ENCODE data around the gene ADAM15.
A peak's percentile ranks its signal among the peaks of the same experiment; 100 is the strongest.

Gene ADAM15

DNA sequence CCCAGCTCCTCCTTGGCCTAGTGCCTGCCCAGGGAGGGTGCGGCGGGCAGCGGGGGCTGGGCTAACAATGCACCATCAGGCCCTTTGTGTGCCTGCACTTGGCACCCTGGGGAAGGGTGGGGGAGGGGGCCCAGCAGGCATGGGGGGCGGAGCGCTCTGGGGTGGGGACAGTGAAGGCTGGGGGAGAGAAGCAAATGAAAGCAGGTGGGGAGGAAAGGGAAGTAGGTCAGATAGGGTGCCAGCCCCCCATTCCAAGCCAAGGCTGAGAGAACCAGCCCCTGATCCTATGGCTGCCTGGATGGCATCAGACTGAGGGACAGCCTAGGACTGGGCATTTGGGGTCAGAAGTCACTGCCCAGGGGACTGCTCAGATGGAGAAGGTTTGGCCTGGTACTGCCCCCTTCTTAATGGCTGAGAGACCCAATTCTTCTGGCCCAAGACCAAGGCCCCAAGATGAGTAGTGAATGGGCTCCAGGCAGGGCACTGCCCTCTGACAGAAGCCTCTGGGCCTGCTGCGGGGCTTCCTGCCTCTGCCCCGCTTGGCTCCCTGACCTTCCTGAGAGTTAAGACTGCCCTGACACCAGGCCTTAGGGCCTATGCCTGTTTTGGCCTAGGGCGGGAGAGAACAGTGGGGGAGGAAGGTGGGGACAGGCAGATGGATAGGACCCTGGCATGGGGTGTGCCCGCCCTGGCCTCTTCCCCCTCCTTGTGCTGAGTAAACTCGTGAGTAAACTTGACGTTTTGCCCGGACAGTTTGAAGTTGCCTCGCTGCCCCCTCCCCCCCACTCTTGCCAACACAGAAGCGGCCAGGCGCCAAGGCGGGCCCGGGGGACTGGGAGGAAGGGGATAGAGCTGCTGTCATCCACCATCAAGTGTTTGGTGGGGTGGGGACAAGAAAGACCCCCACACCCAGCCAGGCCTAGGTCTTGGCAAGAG lies 45.8 kb upstream of the ADAM15 start:
- Histone ChIP-seq H3K36me3 (ENCODE audit: control insufficient read depth in 2 of 2, insufficient read depth in 1 of 2, low read length in 2 of 2) (no peaks in the 10 kb centered on the region), H3K9me3 (ENCODE audit: control insufficient read depth, insufficient read depth, low read depth, low read length) (no peaks in the 10 kb centered on the region), H3K27ac (ENCODE audit: extremely low read depth, low read depth, low read length) (peak overlapping the region; percentile 87; the same call in 1 of the 2 replicates), H3K4me3 (ENCODE audit: low read depth, low read length) (no peak overlapping the region), H3K4me1 (ENCODE audit: control insufficient read depth, insufficient read depth, low read length) (peaks cover 6% of the 10 kb centered on the region)
- TF ChIP-seq KLF1 (tag by site-specific recombination; IDR thresholded peaks at IDR 0.05) (0 out of 2 replicates have a peak, but pooled peaks have one; percentile 10), SP7 (tag by site-specific recombination; IDR thresholded peaks at IDR 0.05) (no peak), ZNF24 (tag by site-specific recombination; IDR thresholded peaks at IDR 0.05) (no peak), BCL11A (tag by site-specific recombination; IDR thresholded peaks at IDR 0.05; ENCODE audit: low read depth) (no peak), MZF1 (tag by site-specific recombination; IDR thresholded peaks at IDR 0.05; ENCODE audit: borderline replicate concordance) (no peak), BCL11B (tag by site-specific recombination; IDR thresholded peaks at IDR 0.05; ENCODE audit: low read depth) (0 out of 2 replicates have a peak, but pooled peaks have one; percentile 60), ZNF426 (tag by site-specific recombination; IDR thresholded peaks at IDR 0.05) (no peak), SP3 (tag by site-specific recombination; IDR thresholded peaks at IDR 0.05) (no peak), ZNF37A (tag by site-specific recombination; IDR thresholded peaks at IDR 0.05) (no peak), RBAK (tag by site-specific recombination; IDR thresholded peaks at IDR 0.05) (no peak), FEZF1 (tag by site-specific recombination; IDR thresholded peaks at IDR 0.05) (no peak), TCF7L2 (IDR thresholded peaks at IDR 0.05; ENCODE audit: borderline replicate concordance, low read depth, low read length) (no peak), ZNF184 (tag by site-specific recombination; IDR thresholded peaks at IDR 0.05) (no peak), ZNF596 (tag by site-specific recombination; IDR thresholded peaks at IDR 0.05) (no peak), ZNF121 (tag by site-specific recombination; IDR thresholded peaks at IDR 0.05) (no peak), HOXC10 (CRISPR knock-in tag; IDR thresholded peaks at IDR 0.05) (no peak), ZNF530 (tag by site-specific recombination; IDR thresholded peaks at IDR 0.05; ENCODE audit: low read depth) (no peak), ZNF571 (tag by site-specific recombination; IDR thresholded peaks at IDR 0.05) (no peak)
- TF ChIP-seq, protein P1, sequence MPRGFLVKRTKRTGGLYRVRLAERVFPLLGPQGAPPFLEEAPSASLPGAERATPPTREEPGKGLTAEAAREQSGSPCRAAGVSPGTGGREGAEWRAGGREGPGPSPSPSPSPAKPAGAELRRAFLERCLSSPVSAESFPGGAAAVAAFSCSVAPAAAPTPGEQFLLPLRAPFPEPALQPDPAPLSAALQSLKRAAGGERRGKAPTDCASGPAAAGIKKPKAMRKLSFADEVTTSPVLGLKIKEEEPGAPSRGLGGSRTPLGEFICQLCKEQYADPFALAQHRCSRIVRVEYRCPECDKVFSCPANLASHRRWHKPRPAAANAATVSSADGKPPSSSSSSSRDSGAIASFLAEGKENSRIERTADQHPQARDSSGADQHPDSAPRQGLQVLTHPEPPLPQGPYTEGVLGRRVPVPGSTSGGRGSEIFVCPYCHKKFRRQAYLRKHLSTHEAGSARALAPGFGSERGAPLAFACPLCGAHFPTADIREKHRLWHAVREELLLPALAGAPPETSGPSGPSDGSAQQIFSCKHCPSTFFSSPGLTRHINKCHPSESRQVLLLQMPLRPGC (tag by site-specific recombination; IDR thresholded peaks at IDR 0.05): no peak
- TF ChIP-seq, protein P2, sequence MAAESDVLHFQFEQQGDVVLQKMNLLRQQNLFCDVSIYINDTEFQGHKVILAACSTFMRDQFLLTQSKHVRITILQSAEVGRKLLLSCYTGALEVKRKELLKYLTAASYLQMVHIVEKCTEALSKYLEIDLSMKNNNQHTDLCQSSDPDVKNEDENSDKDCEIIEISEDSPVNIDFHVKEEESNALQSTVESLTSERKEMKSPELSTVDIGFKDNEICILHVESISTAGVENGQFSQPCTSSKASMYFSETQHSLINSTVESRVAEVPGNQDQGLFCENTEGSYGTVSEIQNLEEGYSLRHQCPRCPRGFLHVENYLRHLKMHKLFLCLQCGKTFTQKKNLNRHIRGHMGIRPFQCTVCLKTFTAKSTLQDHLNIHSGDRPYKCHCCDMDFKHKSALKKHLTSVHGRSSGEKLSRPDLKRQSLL (tag by site-specific recombination; IDR thresholded peaks at IDR 0.05): no peak
- TF ChIP-seq, protein P3, sequence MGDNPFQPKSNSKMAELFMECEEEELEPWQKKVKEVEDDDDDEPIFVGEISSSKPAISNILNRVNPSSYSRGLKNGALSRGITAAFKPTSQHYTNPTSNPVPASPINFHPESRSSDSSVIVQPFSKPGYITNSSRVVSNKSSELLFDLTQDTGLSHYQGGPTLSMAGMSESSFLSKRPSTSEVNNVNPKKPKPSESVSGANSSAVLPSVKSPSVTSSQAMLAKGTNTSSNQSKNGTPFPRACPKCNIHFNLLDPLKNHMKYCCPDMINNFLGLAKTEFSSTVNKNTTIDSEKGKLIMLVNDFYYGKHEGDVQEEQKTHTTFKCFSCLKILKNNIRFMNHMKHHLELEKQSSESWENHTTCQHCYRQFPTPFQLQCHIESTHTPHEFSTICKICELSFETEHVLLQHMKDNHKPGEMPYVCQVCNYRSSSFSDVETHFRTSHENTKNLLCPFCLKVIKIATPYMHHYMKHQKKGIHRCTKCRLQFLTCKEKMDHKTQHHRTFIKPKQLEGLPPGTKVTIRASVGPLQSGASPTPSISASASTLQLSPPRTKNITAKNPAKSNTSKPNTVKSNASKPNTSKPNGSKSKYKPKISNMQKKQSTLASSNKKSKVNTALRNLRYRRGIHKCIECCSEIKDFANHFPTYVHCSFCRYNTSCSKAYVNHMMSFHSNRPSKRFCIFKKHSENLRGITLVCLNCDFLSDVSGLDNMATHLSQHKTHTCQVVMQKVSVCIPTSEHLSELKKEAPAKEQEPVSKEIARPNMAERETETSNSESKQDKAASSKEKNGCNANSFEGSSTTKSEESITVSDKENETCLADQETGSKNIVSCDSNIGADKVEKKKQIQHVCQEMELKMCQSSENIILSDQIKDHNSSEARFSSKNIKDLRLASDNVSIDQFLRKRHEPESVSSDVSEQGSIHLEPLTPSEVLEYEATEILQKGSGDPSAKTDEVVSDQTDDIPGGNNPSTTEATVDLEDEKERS (tag by site-specific recombination; IDR thresholded peaks at IDR 0.05): no peak
- TF ChIP-seq, protein P4, sequence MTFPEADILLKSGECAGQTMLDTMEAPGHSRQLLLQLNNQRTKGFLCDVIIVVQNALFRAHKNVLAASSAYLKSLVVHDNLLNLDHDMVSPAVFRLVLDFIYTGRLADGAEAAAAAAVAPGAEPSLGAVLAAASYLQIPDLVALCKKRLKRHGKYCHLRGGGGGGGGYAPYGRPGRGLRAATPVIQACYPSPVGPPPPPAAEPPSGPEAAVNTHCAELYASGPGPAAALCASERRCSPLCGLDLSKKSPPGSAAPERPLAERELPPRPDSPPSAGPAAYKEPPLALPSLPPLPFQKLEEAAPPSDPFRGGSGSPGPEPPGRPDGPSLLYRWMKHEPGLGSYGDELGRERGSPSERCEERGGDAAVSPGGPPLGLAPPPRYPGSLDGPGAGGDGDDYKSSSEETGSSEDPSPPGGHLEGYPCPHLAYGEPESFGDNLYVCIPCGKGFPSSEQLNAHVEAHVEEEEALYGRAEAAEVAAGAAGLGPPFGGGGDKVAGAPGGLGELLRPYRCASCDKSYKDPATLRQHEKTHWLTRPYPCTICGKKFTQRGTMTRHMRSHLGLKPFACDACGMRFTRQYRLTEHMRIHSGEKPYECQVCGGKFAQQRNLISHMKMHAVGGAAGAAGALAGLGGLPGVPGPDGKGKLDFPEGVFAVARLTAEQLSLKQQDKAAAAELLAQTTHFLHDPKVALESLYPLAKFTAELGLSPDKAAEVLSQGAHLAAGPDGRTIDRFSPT (tag by site-specific recombination; IDR thresholded peaks at IDR 0.05): peak; percentile 32; the same call in 1 of the 2 replicates
- TF ChIP-seq, protein P5, sequence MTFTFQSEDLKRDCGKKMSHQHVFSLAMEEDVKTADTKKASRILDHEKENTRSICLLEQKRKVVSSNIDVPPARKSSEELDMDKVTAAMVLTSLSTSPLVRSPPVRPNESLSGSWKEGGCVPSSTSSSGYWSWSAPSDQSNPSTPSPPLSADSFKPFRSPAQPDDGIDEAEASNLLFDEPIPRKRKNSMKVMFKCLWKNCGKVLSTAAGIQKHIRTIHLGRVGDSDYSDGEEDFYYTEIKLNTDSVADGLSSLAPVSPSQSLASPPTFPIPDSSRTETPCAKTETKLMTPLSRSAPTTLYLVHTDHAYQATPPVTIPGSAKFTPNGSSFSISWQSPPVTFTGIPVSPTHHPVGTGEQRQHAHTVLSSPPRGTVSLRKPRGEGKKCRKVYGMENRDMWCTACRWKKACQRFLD (tag by site-specific recombination; IDR thresholded peaks at IDR 0.05): no peak
- TF ChIP-seq, protein P6, sequence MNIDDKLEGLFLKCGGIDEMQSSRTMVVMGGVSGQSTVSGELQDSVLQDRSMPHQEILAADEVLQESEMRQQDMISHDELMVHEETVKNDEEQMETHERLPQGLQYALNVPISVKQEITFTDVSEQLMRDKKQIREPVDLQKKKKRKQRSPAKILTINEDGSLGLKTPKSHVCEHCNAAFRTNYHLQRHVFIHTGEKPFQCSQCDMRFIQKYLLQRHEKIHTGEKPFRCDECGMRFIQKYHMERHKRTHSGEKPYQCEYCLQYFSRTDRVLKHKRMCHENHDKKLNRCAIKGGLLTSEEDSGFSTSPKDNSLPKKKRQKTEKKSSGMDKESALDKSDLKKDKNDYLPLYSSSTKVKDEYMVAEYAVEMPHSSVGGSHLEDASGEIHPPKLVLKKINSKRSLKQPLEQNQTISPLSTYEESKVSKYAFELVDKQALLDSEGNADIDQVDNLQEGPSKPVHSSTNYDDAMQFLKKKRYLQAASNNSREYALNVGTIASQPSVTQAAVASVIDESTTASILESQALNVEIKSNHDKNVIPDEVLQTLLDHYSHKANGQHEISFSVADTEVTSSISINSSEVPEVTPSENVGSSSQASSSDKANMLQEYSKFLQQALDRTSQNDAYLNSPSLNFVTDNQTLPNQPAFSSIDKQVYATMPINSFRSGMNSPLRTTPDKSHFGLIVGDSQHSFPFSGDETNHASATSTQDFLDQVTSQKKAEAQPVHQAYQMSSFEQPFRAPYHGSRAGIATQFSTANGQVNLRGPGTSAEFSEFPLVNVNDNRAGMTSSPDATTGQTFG (tag by site-specific recombination; IDR thresholded peaks at IDR 0.05; ENCODE audit: borderline replicate concordance): no peak
- CTCF ChIA-PET: interaction anchor here (1.2 to 3.5 kb wide), 3 partner anchors 12 to 80 kb away, joined by 3 to 30 read pairs (median 11); no protein-coding TSS in a partner anchor
- POLR2A ChIA-PET: interaction anchor here (1.5 to 2.1 kb wide), 2 partner anchors 12 to 22 kb away, joined by 7 to 9 read pairs; partner anchors contain the start of gene FLAD1

Measured in HEK293 (cell line).